Keratinocyte (primary cell): ENCODE data around the gene MAGI3.

Experiments
- CTCF ChIP-seq, 3 experiments: IDR thresholded peaks in 1 of 3; conservative IDR thresholded peaks in 1 of 3; optimal IDR thresholded peaks in 1 of 3; 2 replicates in 2 of 3; 3 replicates in 1 of 3; pipeline versions ENCODE3 to v1.5.1; 2011; ENCODE audit warnings: low read length in 3 of 3, mild to moderate bottlenecking in 3 of 3, moderate library complexity in 2 of 3, control low read depth in 1 of 3, inconsistent platforms in 1 of 3; ENCODE audit not compliant: insufficient read depth in 2 of 3; ENCODE audit errors: extremely low read depth in 1 of 3
- EZH2 ChIP-seq: IDR thresholded peaks from one replicate; pipeline ENCODE4 v1.6.1; 2012; ENCODE audit warnings: inconsistent platforms, mild to moderate bottlenecking, low read length, moderate library complexity

- TF ChIP-seq CTCF (optimal IDR thresholded peaks at IDR 0.05 in 1 of 3, IDR thresholded peaks at IDR 0.05 in 1 of 3, conservative IDR thresholded peaks at IDR 0.05 in 1 of 3; ENCODE audit: extremely low read depth in 1 of 3, insufficient read depth in 2 of 3, low read length in 3 of 3): no peak
- no peak for TF ChIP-seq EZH2
Observed at GRCh38 chr1:113369699-113370098, 20.6 kb upstream of the MAGI3 start.
